A549 (cell line): ENCODE measurements around the gene ZC3H14. TPM values are rescaled to one million over a fixed set of nuclear protein-coding genes. Genes with fewer than 3 reads are reported as not detected.

Experiments
- ATAC-seq, 2 experiments: fragments of 200-7000 bp in 1 of 2; fragments of >200 bp in 1 of 2; cut with Nextera tagmentation in 1 of 2; cut with Tn5 transposase in 1 of 2; 3 replicates each; pipeline versions ENCODE4 v1.8.0 to v1.9.1; 2018 to 2020; ENCODE audit warnings: mild to moderate bottlenecking in 1 of 2, moderate library complexity in 1 of 2
- CTCF ChIA-PET: fragments of 300-600 bp; sonication (Branson Sonifier 250); formaldehyde crosslinking; extraction: SDS; loops from one replicate; lab custom pipeline; 2021; ENCODE audit warnings: antibody characterized with exemption, inconsistent platforms; lab: Yijun Ruan, JAX
- POLR2A ChIA-PET: fragments of 350-600 bp; formaldehyde crosslinking; extraction: SDS; loops from one replicate; lab custom pipeline; 2021; ENCODE audit warnings: antibody characterized with exemption, inconsistent platforms; lab: Yijun Ruan, JAX
- DNase-seq, 2 experiments: peaks; one replicate each; pipeline versions ENCODE4 v3.0.0 to v3.0.0-alpha.2; 2011 to 2016; ENCODE audit warnings: low read depth in 1 of 2, low spot score in 1 of 2
- FAIRE-seq: peaks from 2 replicates; lab custom pipeline; 2011; peaks lifted over from hg19 to GRCh38; lab: Jason Lieb, UNC
- H3K27ac ChIP-seq, 2 experiments: fragments of >200 bp; sonication (Bioruptor Twin); formaldehyde crosslinking; 3 replicates each; pipeline ENCODE4 v1.5.1; 2016 to 2017
- H3K4me1 ChIP-seq: fragments of >200 bp; sonication (Bioruptor Twin); formaldehyde crosslinking; 3 replicates; pipeline ENCODE4 v1.6.1; 2016
- H3K4me2 ChIP-seq: fragments of >200 bp; sonication (Bioruptor Twin); formaldehyde crosslinking; 3 replicates; pipeline ENCODE4 v1.6.1; 2016
- H3K4me3 ChIP-seq: fragments of >200 bp; sonication (Bioruptor Twin); formaldehyde crosslinking; 3 replicates; pipeline ENCODE4 v1.5.1; 2016
- H3K9me3 ChIP-seq: fragments of >200 bp; sonication (Bioruptor Twin); formaldehyde crosslinking; 3 replicates; pipeline ENCODE4 v1.6.1; 2016
- BHLHE40 ChIP-seq: IDR thresholded peaks from 2 replicates; pipeline ENCODE4 v1.6.1; 2012; ENCODE audit warnings: low read depth, low read length, inconsistent platforms
- CBX2 ChIP-seq: fragments of 200-600 bp; sonication (generic); IDR thresholded peaks from 2 replicates; pipeline ENCODE4 v1.6.1; 2016; ENCODE audit warnings: low read depth, mild to moderate bottlenecking, borderline replicate concordance
- CHD2 ChIP-seq: fragments of 150-350 bp; IDR thresholded peaks from 2 replicates; pipeline ENCODE4 v1.6.1; 2014; ENCODE audit warnings: low read length; ENCODE audit not compliant: partially characterized antibody
- CHD4 ChIP-seq: fragments of 200-600 bp; sonication (generic); IDR thresholded peaks from 2 replicates; pipeline ENCODE4 v1.6.1; 2016; ENCODE audit warnings: antibody characterized with exemption, mild to moderate bottlenecking, borderline replicate concordance
- CTCF ChIP-seq: fragments of >200 bp; sonication (Bioruptor Twin); formaldehyde crosslinking; IDR thresholded peaks from 3 replicates; pipeline ENCODE4 v1.5.1; 2016
- EHF ChIP-seq: fragments of 250-450 bp; sonication (Bioruptor Pico); IDR thresholded peaks from 2 replicates; pipeline ENCODE4 v1.5.0; 2020; ENCODE audit warnings: mild to moderate bottlenecking
- FOSB ChIP-seq: fragments of 250-450 bp; sonication (Bioruptor Pico); IDR thresholded peaks from 2 replicates; pipeline ENCODE4 v1.5.0; 2020; ENCODE audit warnings: mild to moderate bottlenecking, moderate library complexity
- GATA3 ChIP-seq: IDR thresholded peaks from 2 replicates; pipeline ENCODE4 v1.6.1; 2012; ENCODE audit warnings: borderline replicate concordance
- HDAC2 ChIP-seq: fragments of 200-600 bp; sonication (generic); IDR thresholded peaks from 2 replicates; pipeline ENCODE4 v1.6.1; 2016
- HES2 ChIP-seq: fragments of >200 bp; sonication (Bioruptor Twin); formaldehyde crosslinking; IDR thresholded peaks from 2 replicates; pipeline ENCODE4 v1.6.1; 2016
- MAFK ChIP-seq: fragments of 450-650 bp; IDR thresholded peaks from 2 replicates; pipeline ENCODE4 v1.6.1; 2014; ENCODE audit not compliant: partially characterized antibody
- MAX ChIP-seq: IDR thresholded peaks from 2 replicates; pipeline ENCODE4 v1.6.1; 2012
- MAZ ChIP-seq: fragments of 150-350 bp; IDR thresholded peaks from 2 replicates; pipeline ENCODE4 v1.6.1; 2014; ENCODE audit warnings: antibody characterized with exemption, low read depth, low read length, borderline replicate concordance
- NPAS2 ChIP-seq: fragments of 250-450 bp; sonication (Bioruptor Pico); IDR thresholded peaks from 2 replicates; pipeline ENCODE4 v1.8.0; 2022; ENCODE audit warnings: mild to moderate bottlenecking, moderate library complexity, borderline replicate concordance
- NR3C1 ChIP-seq: fragments of >200 bp; sonication (Bioruptor Twin); formaldehyde crosslinking; IDR thresholded peaks from 3 replicates; pipeline ENCODE4 v1.6.1; 2017
- PBX3 ChIP-seq: IDR thresholded peaks from 2 replicates; pipeline ENCODE4 v1.6.1; 2012
- POLR2AphosphoS2 ChIP-seq: conservative IDR thresholded peaks from 2 replicates; pipeline ENCODE4 v1.6.1; 2012; ENCODE audit warnings: low read length, improper control_type of control experiment, inconsistent platforms
- REST ChIP-seq: fragments of 200-600 bp; sonication (generic); IDR thresholded peaks from 2 replicates; pipeline ENCODE4 v1.6.1; 2016; ENCODE audit warnings: antibody characterized with exemption, mild to moderate bottlenecking, moderate library complexity
- TFCP2L1 ChIP-seq: fragments of 250-450 bp; sonication (Bioruptor Pico); IDR thresholded peaks from 2 replicates; pipeline ENCODE4 v1.5.0; 2021; ENCODE audit warnings: mild to moderate bottlenecking
- WGBS: methylation state at CpG from one replicate; pipeline ENCODE4 v1.1.6; 2017; ENCODE audit errors: missing lambda C conversion rate; 5-methylcytosine and 5-hydroxymethylcytosine counted together
- polyA plus RNA-seq, 4 experiments: library from polyadenylated mRNA; depleted of rRNA in 3 of 4; stranded (reverse); fragments of >200 nt; fragmentation: RNase III in 1 of 4; extraction: RNeasy Plus Mini Kit Qiagen cat#74134 plus additional on column Dnase treatment in 1 of 4; gene quantifications; 2 replicates in 3 of 4; 3 replicates in 1 of 4; pipeline ENCODE4 v1.2.3, GENCODE V29; 2011 to 2017

Gene ZC3H14
- polyA plus RNA-seq, 2 of the 4 experiments (the other 2 are of a cell fraction): 64.5 to 141 TPM

GRCh38 chr14:88562532-88562830, 356 bp upstream of the ZC3H14 start:
- no peak for DNase-seq
- POLR2A ChIA-PET: no interaction called here
- CTCF ChIA-PET: interaction anchor here (0.6 to 1.6 kb wide), 2 partner anchors 70 to 617 kb away, joined by 3 to 6 read pairs; no protein-coding TSS in a partner anchor
- Histone ChIP-seq H3K4me1 (peaks cover 20% of the 10 kb centered on the region), H3K27ac (peak overlapping the region; percentile 94 to 95), H3K9me3 (no peaks in the 10 kb centered on the region), H3K4me3 (peak overlapping the region; percentile 87), H3K4me2 (peak overlapping the region; percentile 90)
- 16% methylated on average over 5 of the region's 5 CpGs for WGBS
- no peak for FAIRE-seq
- ATAC-seq: peak in 1 of 2 experiments; percentile 26; a peak in 2 of 6 replicates
- TF ChIP-seq PBX3 (no peak), CTCF (peak; percentile 7; the same call in 1 of the 3 replicates), NPAS2 (CRISPR knock-in tag) (no peak), BHLHE40 (no peak), HDAC2 (no peak), GATA3 (no peak), EHF (CRISPR knock-in tag) (no peak), MAX (no peak)

- CTCF ChIA-PET: no interaction called here
- peak overlapping the region; percentile 87 for H3K4me3 ChIP-seq
- POLR2A ChIA-PET: no interaction called here
Observed at GRCh38 chr14:88563845-88564244, 1.0 kb downstream of the ZC3H14 start.

GRCh38 chr14:88565427-88565826, 2.6 kb downstream of the ZC3H14 start:
- FAIRE-seq (no peak), ATAC-seq (no peak), DNase-seq (no peak)
- H3K4me2 ChIP-seq: no peak overlapping the region
- ChIA-PET CTCF (no interaction called here), POLR2A (no interaction called here)
- H3K9me3 ChIP-seq: no peaks in the 10 kb centered on the region
- WGBS: 85% methylated on average over 5 of the region's 5 CpGs
- H3K4me3 ChIP-seq: no peak overlapping the region
- peaks cover 20% of the 10 kb centered on the region for H3K4me1 ChIP-seq
- no peak overlapping the region for H3K27ac ChIP-seq
- TF ChIP-seq TFCP2L1 (CRISPR knock-in tag): no peak
- no peak for TF ChIP-seq HES2
- TF ChIP-seq CTCF: no peak
- no peak for TF ChIP-seq NR3C1
- no peak for TF ChIP-seq CHD2
- no peak for TF ChIP-seq MAX
- TF ChIP-seq MAZ: no peak
- no peak for TF ChIP-seq CBX2
- no peak for TF ChIP-seq POLR2AphosphoS2
- TF ChIP-seq MAFK: no peak
- no peak for TF ChIP-seq FOSB (CRISPR knock-in tag)

More at GRCh38 chr14:88563845-88564244, 1.0 kb downstream of the ZC3H14 start:
- Histone ChIP-seq H3K27ac (peak overlapping the region; percentile 94 to 95), H3K4me1 (peaks cover 20% of the 10 kb centered on the region), H3K9me3 (no peaks in the 10 kb centered on the region), H3K4me2 (peak overlapping the region; percentile 81)
- no peak for FAIRE-seq
- DNase-seq: no peak
- ATAC-seq: no peak
- WGBS: 11% methylated on average over 7 of the region's 7 CpGs
- TF ChIP-seq CHD4 (no peak), REST (no peak)
